Keratinocyte (primary cell): Measurements from ENCODE around the gene ASGR1. TPM values are rescaled to one million over a fixed set of nuclear protein-coding genes. Genes with fewer than 3 reads are reported as not detected.

Experiments used
- DNase-seq: peaks from one replicate; pipeline ENCODE4 v3.0.0-alpha.2; 2011; ENCODE audit warnings: low read depth, missing footprints, low spot score
- FAIRE-seq: peaks from 2 replicates; lab custom pipeline; 2011; peaks lifted over from hg19 to GRCh38; lab: Jason Lieb, UNC
- H2AFZ ChIP-seq: 2 replicates; pipeline ENCODE4 v1.6.0; 2012; ENCODE audit warnings: low read length, control low read depth, inconsistent platforms; ENCODE audit not compliant: control insufficient read depth
- H3K27ac ChIP-seq: 2 replicates; pipeline ENCODE4 v1.5.1; 2011; ENCODE audit warnings: low read length; ENCODE audit not compliant: control insufficient read depth, insufficient read depth
- H3K27me3 ChIP-seq: 3 replicates; pipeline ENCODE4 v1.6.0; 2011; ENCODE audit warnings: low read length; ENCODE audit not compliant: control insufficient read depth, insufficient read depth; ENCODE audit errors: extremely low read depth
- H3K36me3 ChIP-seq, 2 experiments: 2 replicates in 1 of 2; 3 replicates in 1 of 2; pipeline ENCODE4 v1.5.1; 2011; ENCODE audit warnings: low read length in 2 of 2, mild to moderate bottlenecking in 1 of 2; ENCODE audit not compliant: control insufficient read depth in 2 of 2, insufficient read depth in 2 of 2; ENCODE audit errors: extremely low read depth in 1 of 2
- H3K4me1 ChIP-seq: 3 replicates; pipeline ENCODE4 v1.5.1; 2011; ENCODE audit warnings: low read length; ENCODE audit not compliant: control insufficient read depth, insufficient read depth; ENCODE audit errors: extremely low read depth
- H3K4me2 ChIP-seq: 3 replicates; pipeline ENCODE4 v1.6.0; 2011; ENCODE audit warnings: low read depth, low read length; ENCODE audit not compliant: control insufficient read depth, insufficient read depth; ENCODE audit errors: extremely low read depth
- H3K4me3 ChIP-seq, 3 experiments: fragments of 200-600 bp in 1 of 3; sonication (generic) in 1 of 3; 2 replicates in 2 of 3; 3 replicates in 1 of 3; pipeline ENCODE4 v1.5.1; 2011 to 2016; ENCODE audit warnings: low read length in 3 of 3, mild to moderate bottlenecking in 3 of 3, control low read depth in 2 of 3, inconsistent platforms in 1 of 3, low read depth in 1 of 3, mixed read lengths in 1 of 3, mixed run types in 1 of 3, moderate library complexity in 1 of 3; ENCODE audit not compliant: control insufficient read depth in 2 of 3, insufficient read depth in 2 of 3; ENCODE audit errors: extremely low read depth in 1 of 3
- H3K79me2 ChIP-seq: 2 replicates; pipeline ENCODE4 v1.6.0; 2012; ENCODE audit warnings: low read length; ENCODE audit not compliant: control insufficient read depth, insufficient read depth
- H3K9ac ChIP-seq: 3 replicates; pipeline ENCODE4 v1.6.0; 2011; ENCODE audit warnings: low read length; ENCODE audit not compliant: control insufficient read depth, insufficient read depth; ENCODE audit errors: extremely low read depth
- H3K9me1 ChIP-seq: 3 replicates; pipeline ENCODE4 v1.6.0; 2011; ENCODE audit warnings: low read length; ENCODE audit not compliant: control insufficient read depth, insufficient read depth; ENCODE audit errors: extremely low read depth
- H3K9me3 ChIP-seq: 2 replicates; pipeline ENCODE4 v1.5.1; 2012; ENCODE audit warnings: low read depth, low read length; ENCODE audit not compliant: control insufficient read depth
- H4K20me1 ChIP-seq: 3 replicates; pipeline ENCODE4 v1.6.0; 2011; ENCODE audit warnings: low read length; ENCODE audit not compliant: control insufficient read depth, insufficient read depth; ENCODE audit errors: extremely low read depth
- CTCF ChIP-seq, 3 experiments: IDR thresholded peaks in 1 of 3; conservative IDR thresholded peaks in 1 of 3; optimal IDR thresholded peaks in 1 of 3; 2 replicates in 2 of 3; 3 replicates in 1 of 3; pipeline versions ENCODE3 to v1.5.1; 2011; ENCODE audit warnings: low read length in 3 of 3, mild to moderate bottlenecking in 3 of 3, moderate library complexity in 2 of 3, control low read depth in 1 of 3, inconsistent platforms in 1 of 3; ENCODE audit not compliant: insufficient read depth in 2 of 3; ENCODE audit errors: extremely low read depth in 1 of 3
- EZH2 ChIP-seq: IDR thresholded peaks from one replicate; pipeline ENCODE4 v1.6.1; 2012; ENCODE audit warnings: inconsistent platforms, mild to moderate bottlenecking, low read length, moderate library complexity
- dilution Hi-C: fragments of 300-500 bp; cut with MboI; formaldehyde crosslinking; loops from one replicate; pipeline ENCODE4 v1.7.0; 2020; ENCODE audit warnings: low sequenced_read_pairs; ENCODE audit not compliant: extremely low pct_ligation_motif_present
- polyA plus RNA-seq, 5 experiments: library from polyadenylated mRNA; depleted of rRNA in 3 of 5; stranded (reverse) in 3 of 5; stranded (forward) in 1 of 5; unstranded in 1 of 5; fragments of >200 nt; gene quantifications; 1 replicate in 1 of 5; 2 replicates in 3 of 5; 3 replicates in 1 of 5; pipeline versions ENCODE4 v1.2.1 to v1.2.3, GENCODE V29; 2011 to 2012; ENCODE audit warnings: missing spikeins in 2 of 5, low read depth in 1 of 5, low replicate concordance in 1 of 5

The ASGR1 gene
- polyA plus RNA-seq, 1 donor (not counting 4 experiments of a cell fraction or from before 2014, with no cell fraction given), result 0.18 TPM

- H3K9me1 ChIP-seq, result no peaks in the 10 kb centered on the region
- DNase-seq (no peak), FAIRE-seq (no peak)
- no peak for TF ChIP-seq CTCF (optimal IDR thresholded peaks at IDR 0.05 in 1 of 3, IDR thresholded peaks at IDR 0.05 in 1 of 3, conservative IDR thresholded peaks at IDR 0.05 in 1 of 3; ENCODE audit: extremely low read depth in 1 of 3, insufficient read depth in 2 of 3, low read length in 3 of 3)
- no peak for TF ChIP-seq EZH2
- no peak overlapping the region for H3K4me2 ChIP-seq
- H3K27me3 ChIP-seq, result no peaks in the 10 kb centered on the region
- H3K27ac ChIP-seq, result no peak overlapping the region
- H2AFZ ChIP-seq, result no peak overlapping the region
- no peaks in the 10 kb centered on the region for H3K9me3 ChIP-seq
- H3K4me3 ChIP-seq, result no peak overlapping the region
- H3K4me1 ChIP-seq, result peaks cover 34% of the 10 kb centered on the region
- peaks cover 12% of the 10 kb centered on the region for H3K79me2 ChIP-seq
- H3K9ac ChIP-seq, result no peak overlapping the region
- H4K20me1 ChIP-seq, result peaks cover 5% of the 10 kb centered on the region
- H3K36me3 ChIP-seq, result peaks cover 42 to 60% of the 10 kb centered on the region in 2 experiments
- dilution Hi-C loops, result no loop called here
Measured at GRCh38 chr17:7224661-7225111, 45.5 kb upstream of the ASGR1 start.

GRCh38 chr17:7224110-7224509 lies 44.9 kb upstream of the ASGR1 start:
- dilution Hi-C loops, result no loop called here
- Histone ChIP-seq H2AFZ (no peak overlapping the region), H3K4me1 (peaks cover 38% of the 10 kb centered on the region), H3K79me2 (peaks cover 10% of the 10 kb centered on the region), H3K4me2 (no peak overlapping the region), H3K4me3 (no peak overlapping the region), H3K9me1 (no peaks in the 10 kb centered on the region), H3K27me3 (no peaks in the 10 kb centered on the region), H3K36me3 (peaks cover 41 to 54% of the 10 kb centered on the region in 2 experiments), H3K9ac (no peak overlapping the region), H3K9me3 (no peaks in the 10 kb centered on the region), H3K27ac (no peak overlapping the region), H4K20me1 (peaks cover 5% of the 10 kb centered on the region)
- FAIRE-seq (no peak), DNase-seq (no peak)
- TF ChIP-seq EZH2 (no peak), CTCF (optimal IDR thresholded peaks at IDR 0.05 in 1 of 3, IDR thresholded peaks at IDR 0.05 in 1 of 3, conservative IDR thresholded peaks at IDR 0.05 in 1 of 3; ENCODE audit: extremely low read depth in 1 of 3, insufficient read depth in 2 of 3, low read length in 3 of 3) (no peak)
